Sigmoid colon (tissue), 4 donors: ENCODE measurements around the gene PCGF2.

ENCODE experiments used
- CTCF ChIP-seq, 4 experiments: fragments of 450-650 bp in 3 of 4; fragments of 200-600 bp in 1 of 4; IDR thresholded peaks; one replicate each; pipeline ENCODE4 v1.5.1; 2016 to 2019; ENCODE audit warnings: antibody characterized with exemption in 4 of 4, mild to moderate bottlenecking in 3 of 4, moderate library complexity in 2 of 4
- EP300 ChIP-seq, 4 donors: sonication (generic); formaldehyde crosslinking; IDR thresholded peaks; one replicate each; pipeline ENCODE4 v1.6.1; 2017; ENCODE audit warnings: antibody characterized with exemption in 4 of 4
- POLR2A ChIP-seq, 2 donors: fragments of 450-650 bp; IDR thresholded peaks; one replicate each; pipeline ENCODE4 v1.6.1; 2016; ENCODE audit warnings: antibody characterized with exemption in 2 of 2, mild to moderate bottlenecking in 2 of 2, moderate library complexity in 2 of 2
- POLR2AphosphoS5 ChIP-seq, 4 donors: sonication (generic); formaldehyde crosslinking; IDR thresholded peaks; one replicate each; pipeline ENCODE4 v1.6.1; 2017; ENCODE audit warnings: antibody characterized with exemption in 4 of 4

- TF ChIP-seq CTCF (IDR thresholded peaks at IDR 0.05) (no peak), POLR2A (IDR thresholded peaks at IDR 0.05) (peak in 1 of 2 donors; percentile 56), POLR2AphosphoS5 (IDR thresholded peaks at IDR 0.05) (peak in 2 of 4 donors; percentile 55 to 60), EP300 (IDR thresholded peaks at IDR 0.05) (no peak)
These were observed 17.4 kb downstream of the PCGF2 start for GRCh38 chr17:38730526-38731379.
